Hepatocyte (in vitro differentiated cells): ENCODE measurements around the gene PRKAR1B. TPM values are rescaled to one million over a fixed set of nuclear protein-coding genes. Genes with fewer than 3 reads are reported as not detected.

Experiments
- DNase-seq: peaks from one replicate; pipeline ENCODE4 v3.0.0-alpha.2; 2016; ENCODE audit warnings: low spot score
- H2AFZ ChIP-seq: fragments of 200-600 bp; sonication (generic); 2 replicates; pipeline ENCODE4 v1.6.0; 2016; ENCODE audit warnings: antibody characterized with exemption, mild to moderate bottlenecking
- H3K27ac ChIP-seq: fragments of 200-600 bp; sonication (generic); 2 replicates; pipeline ENCODE4 v1.5.1; 2016; ENCODE audit warnings: mild to moderate bottlenecking
- H3K27me3 ChIP-seq: fragments of 200-600 bp; sonication (generic); 2 replicates; pipeline ENCODE4 v1.6.1; 2016
- H3K36me3 ChIP-seq: fragments of 200-600 bp; sonication (generic); replicated peaks from 2 replicates; pipeline ENCODE4 v1.5.1; 2016; ENCODE audit warnings: low read depth; ENCODE audit not compliant: insufficient read depth
- H3K4me1 ChIP-seq: fragments of 200-600 bp; sonication (generic); 2 replicates; pipeline ENCODE4 v1.5.1; 2016; ENCODE audit warnings: mild to moderate bottlenecking, moderate library complexity; ENCODE audit not compliant: insufficient read depth
- H3K4me2 ChIP-seq: fragments of 200-600 bp; sonication (generic); 2 replicates; pipeline ENCODE4 v1.6.0; 2016
- H3K4me3 ChIP-seq: fragments of 200-600 bp; sonication (generic); 2 replicates; pipeline ENCODE4 v1.5.1; 2016; ENCODE audit warnings: mild to moderate bottlenecking
- H3K79me2 ChIP-seq: fragments of 200-600 bp; sonication (generic); 2 replicates; pipeline ENCODE4 v1.6.0; 2017; ENCODE audit warnings: mild to moderate bottlenecking
- H3K9me2 ChIP-seq: fragments of 200-600 bp; sonication (generic); replicated peaks from 2 replicates; pipeline ENCODE4 v1.6.0; 2017; ENCODE audit warnings: mild to moderate bottlenecking; ENCODE audit not compliant: insufficient read depth
- H3K9me3 ChIP-seq: fragments of 200-600 bp; sonication (generic); 2 replicates; pipeline ENCODE4 v1.5.1; 2016; ENCODE audit warnings: low read depth, mild to moderate bottlenecking
- H4K20me1 ChIP-seq: fragments of 200-600 bp; sonication (generic); 2 replicates; pipeline ENCODE4 v1.6.0; 2016; ENCODE audit warnings: mild to moderate bottlenecking; ENCODE audit not compliant: insufficient read depth, poor library complexity, severe bottlenecking
- EZH2 ChIP-seq: fragments of 200-600 bp; sonication (generic); IDR thresholded peaks from 2 replicates; pipeline ENCODE4 v1.6.1; 2016; ENCODE audit warnings: antibody characterized with exemption, mild to moderate bottlenecking, borderline replicate concordance
- EZH2phosphoT487 ChIP-seq: fragments of 200-600 bp; sonication (generic); IDR thresholded peaks from one replicate; pipeline ENCODE4 v1.6.1; 2018; ENCODE audit warnings: antibody characterized with exemption, mild to moderate bottlenecking, low read depth, moderate library complexity; ENCODE audit not compliant: unreplicated experiment, severe bottlenecking
- WGBS: methylation state at CpG from one replicate; pipeline ENCODE4 v1.1.6; 2016; ENCODE audit warnings: low lambda C conversion rate; ENCODE audit errors: missing lambda C conversion rate; 5-methylcytosine and 5-hydroxymethylcytosine counted together
- polyA plus RNA-seq: library from polyadenylated mRNA; unstranded; fragments of >200 nt; fragmentation: Nextera tagmentation; extraction: Ambion mirVana; gene quantifications from 2 replicates; pipeline ENCODE4 v1.2.1, GENCODE V29; 2016
- total RNA-seq: library from RNA; depleted of rRNA; stranded (reverse); fragments of >200 nt; gene quantifications from 2 replicates; pipeline ENCODE4 v1.2.3, GENCODE V29; 2014
- TF ChIP-seq, protein P1 (sequence below): fragments of 200-600 bp; sonication (generic); IDR thresholded peaks from 2 replicates; pipeline ENCODE4 v1.5.1; 2016; ENCODE audit warnings: antibody characterized with exemption, mild to moderate bottlenecking; ENCODE audit not compliant: poor library complexity

PRKAR1B gene
- total and polyA plus RNA-seq, 2 experiments from 2014 or later: 16.6 to 28.7 TPM

DNA sequence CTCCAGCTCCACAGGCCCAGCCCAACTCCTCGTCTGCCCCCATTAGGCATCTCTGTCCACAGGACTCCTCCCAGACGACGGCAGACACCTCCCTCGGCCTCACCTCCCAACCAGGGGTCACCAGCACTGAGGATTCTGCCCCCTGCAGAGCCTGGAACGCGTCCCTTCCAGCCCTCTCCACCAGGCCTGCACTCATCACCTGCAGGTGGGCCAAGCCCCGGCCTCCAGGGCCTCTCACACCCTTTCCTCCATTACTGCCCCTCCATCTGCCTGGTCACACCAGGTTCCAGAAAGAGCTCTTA lies 164.8 kb downstream of the PRKAR1B start:
- TF ChIP-seq EZH2phosphoT487: no peak
- TF ChIP-seq EZH2: no peak
- TF ChIP-seq, protein P1, sequence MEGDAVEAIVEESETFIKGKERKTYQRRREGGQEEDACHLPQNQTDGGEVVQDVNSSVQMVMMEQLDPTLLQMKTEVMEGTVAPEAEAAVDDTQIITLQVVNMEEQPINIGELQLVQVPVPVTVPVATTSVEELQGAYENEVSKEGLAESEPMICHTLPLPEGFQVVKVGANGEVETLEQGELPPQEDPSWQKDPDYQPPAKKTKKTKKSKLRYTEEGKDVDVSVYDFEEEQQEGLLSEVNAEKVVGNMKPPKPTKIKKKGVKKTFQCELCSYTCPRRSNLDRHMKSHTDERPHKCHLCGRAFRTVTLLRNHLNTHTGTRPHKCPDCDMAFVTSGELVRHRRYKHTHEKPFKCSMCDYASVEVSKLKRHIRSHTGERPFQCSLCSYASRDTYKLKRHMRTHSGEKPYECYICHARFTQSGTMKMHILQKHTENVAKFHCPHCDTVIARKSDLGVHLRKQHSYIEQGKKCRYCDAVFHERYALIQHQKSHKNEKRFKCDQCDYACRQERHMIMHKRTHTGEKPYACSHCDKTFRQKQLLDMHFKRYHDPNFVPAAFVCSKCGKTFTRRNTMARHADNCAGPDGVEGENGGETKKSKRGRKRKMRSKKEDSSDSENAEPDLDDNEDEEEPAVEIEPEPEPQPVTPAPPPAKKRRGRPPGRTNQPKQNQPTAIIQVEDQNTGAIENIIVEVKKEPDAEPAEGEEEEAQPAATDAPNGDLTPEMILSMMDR: no peak
- WGBS: 82% methylated on average over 7 of the region's 7 CpGs
- no peak overlapping the region for H3K4me2 ChIP-seq

DNA sequence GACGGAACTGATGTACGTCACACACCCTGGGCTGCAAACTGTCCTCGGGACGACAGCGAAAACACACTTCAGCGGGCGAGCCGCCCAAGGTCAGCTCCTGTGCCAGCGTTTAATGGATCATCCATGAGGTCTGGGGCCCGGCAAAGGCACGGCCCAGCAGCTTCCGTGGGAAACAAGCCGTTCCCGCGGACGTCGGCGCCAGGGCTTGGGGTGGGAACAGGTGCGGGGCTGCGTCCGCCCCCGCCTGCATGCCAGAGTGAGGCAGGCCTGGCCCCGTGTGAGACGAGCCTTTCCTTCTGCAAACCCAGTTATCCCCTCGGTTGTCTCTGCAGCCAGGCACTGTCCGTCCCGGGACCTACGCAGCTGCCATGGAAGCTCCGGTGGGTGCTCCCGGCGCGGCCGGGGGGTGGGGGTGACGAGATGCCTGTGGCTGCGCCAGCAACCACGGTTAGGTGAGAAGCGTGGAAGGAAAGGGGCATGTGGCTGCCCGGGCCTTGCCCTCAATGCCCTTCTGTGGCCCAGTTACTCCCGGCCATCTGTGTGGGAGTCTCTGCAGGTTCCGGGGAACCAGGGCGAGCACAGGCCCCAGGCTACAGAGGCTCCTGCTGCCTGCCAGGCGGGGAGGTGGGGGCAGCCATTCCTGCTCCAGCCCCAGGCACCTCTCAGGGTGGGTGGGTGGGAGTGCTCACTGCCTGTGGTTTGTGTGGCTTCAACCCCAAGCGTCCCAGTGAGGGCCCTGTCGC lies 165.3 kb downstream of the PRKAR1B start:
- TF ChIP-seq EZH2phosphoT487: no peak
- TF ChIP-seq, protein P1: no peak
- TF ChIP-seq EZH2: no peak
- no peaks in the 10 kb centered on the region for H3K27me3 ChIP-seq
- H3K4me1 ChIP-seq: no peaks in the 10 kb centered on the region
- no peaks in the 10 kb centered on the region for H3K36me3 ChIP-seq
- no peak overlapping the region for H3K4me2 ChIP-seq
- 94% methylated on average over 41 of the region's 44 CpGs for WGBS
- no peak overlapping the region for H3K4me3 ChIP-seq
- H3K9me3 ChIP-seq: no peaks in the 10 kb centered on the region
- no peaks in the 10 kb centered on the region for H3K79me2 ChIP-seq
- no peak overlapping the region for H3K27ac ChIP-seq
- H2AFZ ChIP-seq: no peak overlapping the region
- DNase-seq: no peak
- no peaks in the 10 kb centered on the region for H4K20me1 ChIP-seq
- H3K9me2 ChIP-seq: no peaks in the 10 kb centered on the region

More for the DNA sequence above, 164.8 kb downstream of the PRKAR1B start:
- no peaks in the 10 kb centered on the region for H3K27me3 ChIP-seq
- no peak overlapping the region for H3K4me3 ChIP-seq
- no peak for DNase-seq
- H3K36me3 ChIP-seq: no peaks in the 10 kb centered on the region
- no peaks in the 10 kb centered on the region for H3K4me1 ChIP-seq
- no peaks in the 10 kb centered on the region for H3K79me2 ChIP-seq
- H3K9me3 ChIP-seq: no peaks in the 10 kb centered on the region
- H2AFZ ChIP-seq: no peak overlapping the region
- no peaks in the 10 kb centered on the region for H3K9me2 ChIP-seq
- H3K27ac ChIP-seq: no peak overlapping the region
- no peaks in the 10 kb centered on the region for H4K20me1 ChIP-seq

DNA sequence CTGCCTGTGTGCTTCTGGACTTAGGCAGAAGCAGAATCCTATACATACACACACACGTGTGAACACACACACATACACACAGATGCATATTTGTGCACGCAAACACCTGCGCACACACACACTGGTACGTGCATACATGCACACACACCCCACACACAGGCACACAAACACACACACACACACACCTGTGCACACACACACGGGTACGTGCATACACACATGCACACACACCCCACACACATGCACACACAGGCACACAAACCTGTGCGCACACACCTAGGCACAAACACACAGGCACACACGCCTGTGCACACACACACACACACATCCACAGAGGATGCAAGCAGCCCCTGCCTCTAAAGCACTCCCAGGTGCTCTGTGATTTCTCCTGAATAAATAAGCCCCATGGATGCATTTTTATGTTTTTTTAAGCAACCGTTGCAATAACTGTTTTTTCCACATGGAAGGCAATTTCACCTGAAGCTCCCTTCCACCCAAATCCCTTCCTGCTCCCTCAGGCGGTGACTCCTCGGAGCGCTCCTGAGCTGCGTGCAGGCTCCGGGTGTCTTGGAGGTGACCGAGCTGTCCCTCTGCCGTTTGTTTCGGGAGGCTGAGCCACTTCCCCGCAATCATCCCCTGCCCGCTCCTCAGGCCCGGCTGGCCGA lies 166.0 kb downstream of the PRKAR1B start:
- Histone ChIP-seq H3K4me2 (no peak overlapping the region), H4K20me1 (no peaks in the 10 kb centered on the region), H3K36me3 (no peaks in the 10 kb centered on the region), H3K9me3 (no peaks in the 10 kb centered on the region), H3K9me2 (no peaks in the 10 kb centered on the region), H3K4me3 (no peak overlapping the region), H3K27ac (no peak overlapping the region), H3K79me2 (no peaks in the 10 kb centered on the region), H3K4me1 (no peaks in the 10 kb centered on the region), H3K27me3 (no peaks in the 10 kb centered on the region), H2AFZ (no peak overlapping the region)
- no peak for DNase-seq
- TF ChIP-seq, protein P1: no peak
- TF ChIP-seq EZH2: no peak
- TF ChIP-seq EZH2phosphoT487: no peak
- 93% methylated on average over 21 of the region's 21 CpGs for WGBS
